RWPE2 (cell line): ENCODE measurements around the gene NBDY.

Experiments
- ATAC-seq: fragments of 200-7000 bp; cut with Tn5 transposase; 3 replicates; pipeline ENCODE4 v1.9.1; 2021; ENCODE audit warnings: low read depth
- DNase-seq: peaks from one replicate; pipeline ENCODE4 v3.0.0-alpha.2; 2020; ENCODE audit warnings: low spot score
- H3K27ac ChIP-seq: fragments of 450-650 bp; 2 replicates; pipeline ENCODE4 v1.5.1; 2017; ENCODE audit warnings: mild to moderate bottlenecking; ENCODE audit not compliant: poor library complexity, severe bottlenecking
- H3K27me3 ChIP-seq: fragments of 250-450 bp; sonication (Bioruptor Pico); 2 replicates; pipeline ENCODE4 v1.5.1; 2021; ENCODE audit warnings: mild to moderate bottlenecking, moderate library complexity; ENCODE audit not compliant: insufficient read depth, poor library complexity, severe bottlenecking
- H3K36me3 ChIP-seq: fragments of 250-450 bp; sonication (Bioruptor Pico); 2 replicates; pipeline ENCODE4 v1.5.1; 2020; ENCODE audit warnings: low read depth, mild to moderate bottlenecking, moderate library complexity
- H3K4me1 ChIP-seq: fragments of 250-450 bp; sonication (Bioruptor Pico); 2 replicates; pipeline ENCODE4 v1.5.1; 2021; ENCODE audit warnings: mild to moderate bottlenecking, moderate library complexity; ENCODE audit not compliant: insufficient read depth, poor library complexity, severe bottlenecking
- H3K4me3 ChIP-seq: fragments of 250-450 bp; sonication (Bioruptor Pico); 2 replicates; pipeline ENCODE4 v1.5.1; 2021; ENCODE audit warnings: mild to moderate bottlenecking, moderate library complexity; ENCODE audit not compliant: severe bottlenecking
- H3K9me3 ChIP-seq: fragments of 250-450 bp; sonication (Bioruptor Pico); 2 replicates; pipeline ENCODE4 v1.5.1; 2021; ENCODE audit warnings: mild to moderate bottlenecking, moderate library complexity; ENCODE audit not compliant: severe bottlenecking
- CTCF ChIP-seq: fragments of 450-650 bp; IDR thresholded peaks from one replicate; pipeline ENCODE4 v1.5.1; 2017; ENCODE audit warnings: mild to moderate bottlenecking, moderate library complexity; ENCODE audit not compliant: poor library complexity, severe bottlenecking

Gene NBDY

GRCh38 chrX:56790778-56791177, 61.7 kb downstream of the NBDY start:
- Histone ChIP-seq H3K4me3 (no peak overlapping the region), H3K27ac (no peak overlapping the region), H3K4me1 (no peaks in the 10 kb centered on the region), H3K9me3 (no peaks in the 10 kb centered on the region), H3K36me3 (no peaks in the 10 kb centered on the region), H3K27me3 (no peaks in the 10 kb centered on the region)
- no peak for TF ChIP-seq CTCF
- no peak for DNase-seq
- ATAC-seq, result no peak

- Histone ChIP-seq H3K27me3 (no peaks in the 10 kb centered on the region), H3K4me1 (no peaks in the 10 kb centered on the region), H3K36me3 (no peaks in the 10 kb centered on the region), H3K9me3 (no peaks in the 10 kb centered on the region), H3K27ac (no peak overlapping the region), H3K4me3 (no peak overlapping the region)
- no peak for ATAC-seq
- DNase-seq, result no peak
- TF ChIP-seq CTCF, result no peak
These were observed 62.4 kb downstream of the NBDY start for GRCh38 chrX:56791456-56791855.

- no peak for DNase-seq
- no peaks in the 10 kb centered on the region for H3K36me3 ChIP-seq
- no peak overlapping the region for H3K4me3 ChIP-seq
- H3K27ac ChIP-seq, result no peak overlapping the region
- no peaks in the 10 kb centered on the region for H3K9me3 ChIP-seq
- H3K27me3 ChIP-seq, result no peaks in the 10 kb centered on the region
- no peaks in the 10 kb centered on the region for H3K4me1 ChIP-seq
- no peak for TF ChIP-seq CTCF
- no peak for ATAC-seq
These were observed 63.4 kb downstream of the NBDY start for GRCh38 chrX:56792270-56793111.

- H3K36me3 ChIP-seq, result no peaks in the 10 kb centered on the region
- TF ChIP-seq CTCF, result no peak
- no peak for ATAC-seq
- H3K4me3 ChIP-seq, result no peak overlapping the region
- H3K9me3 ChIP-seq, result no peaks in the 10 kb centered on the region
- no peak for DNase-seq
- no peaks in the 10 kb centered on the region for H3K4me1 ChIP-seq
- H3K27me3 ChIP-seq, result no peaks in the 10 kb centered on the region
- H3K27ac ChIP-seq, result no peak overlapping the region
These were observed 64.0 kb downstream of the NBDY start for GRCh38 chrX:56793112-56793430.
